ENCODE measurements around the gene HRCT1. TPM values are rescaled to one million over a fixed set of nuclear protein-coding genes. Genes with fewer than 3 reads are reported as not detected.

The HRCT1 gene
- total and polyA plus RNA-seq, 2 experiments from 2014 or later: not detected

GRCh38 chr9:35923598-35923926 is 17.6 kb downstream of the HRCT1 start:
- Histone ChIP-seq H3K9me2 (ENCODE audit: insufficient read depth) (no peaks in the 10 kb centered on the region), H2AFZ (0 out of 2 replicates have a peak overlapping the region, but pooled peaks have one; percentile 8), H3K4me2 (no peak overlapping the region), H4K20me1 (replicated peaks; ENCODE audit: insufficient read depth) (no peaks in the 10 kb centered on the region), H3K36me3 (ENCODE audit: insufficient read depth) (no peaks in the 10 kb centered on the region), H3K4me3 (no peak overlapping the region), H3K4me1 (ENCODE audit: insufficient read depth) (no peaks in the 10 kb centered on the region), H3F3A (replicated peaks; ENCODE audit: low read depth) (no peaks in the 10 kb centered on the region), H3K27ac (ENCODE audit: low read depth) (no peak overlapping the region), H3K27me3 (ENCODE audit: insufficient read depth) (no peaks in the 10 kb centered on the region), H3K79me2 (replicated peaks; ENCODE audit: insufficient read depth) (no peaks in the 10 kb centered on the region)
- TF ChIP-seq JUNB (IDR thresholded peaks at IDR 0.05; ENCODE audit: unreplicated experiment) (no peak), CREB1 (CRISPR knock-in tag; IDR thresholded peaks at IDR 0.05; ENCODE audit: low read depth) (no peak), NANOG (IDR thresholded peaks at IDR 0.05; ENCODE audit: borderline replicate concordance) (no peak), REST (IDR thresholded peaks at IDR 0.05; ENCODE audit: unreplicated experiment) (no peak), EZH2phosphoT487 (IDR thresholded peaks at IDR 0.05; ENCODE audit: unreplicated experiment) (no peak), ZNF331 (CRISPR knock-in tag; IDR thresholded peaks at IDR 0.05; ENCODE audit: low read depth) (no peak), ETS1 (IDR thresholded peaks at IDR 0.05) (no peak), POLR2AphosphoS5 (IDR thresholded peaks at IDR 0.05; ENCODE audit: low read depth) (no peak), CTCF (conservative IDR thresholded peaks at IDR 0.05; ENCODE audit: low read depth in 2 of 2) (no peak), EZH2 (IDR thresholded peaks at IDR 0.05; ENCODE audit: low read depth, unreplicated experiment) (no peak)
- Mint-ChIP-seq H3K4me1 (peaks cover 3% of the 10 kb centered on the region; the same call in 2 of the 3 replicates), H3K36me3 (ENCODE audit: low read depth) (no peaks in the 10 kb centered on the region), H3K27me3 (ENCODE audit: insufficient read depth, low read depth, poor library complexity) (peaks cover 3% of the 10 kb centered on the region), H3K27ac (no peak overlapping the region), H3K9me3 (no peaks in the 10 kb centered on the region), H3K4me3 (no peak overlapping the region)
- DNase-seq (ENCODE audit: low spot score): no peak
- no peak for ATAC-seq
